Measurements from ENCODE around the gene TMEM121.

Gene TMEM121

GRCh38 chr14:105525326-105525725 lies 1.1 kb upstream of the TMEM121 start:
- in situ Hi-C loops (cut with HindIII; ENCODE audit: low pct_ligation_motif_present, low sequenced_read_pairs), result no loop called here
- Histone ChIP-seq H3K36me3 (replicated peaks) (no peaks in the 10 kb centered on the region), H3K27ac (no peak overlapping the region), H3K4me3 (ENCODE audit: low read depth, low read length) (no peak overlapping the region), H3K27me3 (replicated peaks) (no peaks in the 10 kb centered on the region)
- DNase-seq, result no peak
- TF ChIP-seq CTCF (IDR thresholded peaks at IDR 0.05; ENCODE audit: low read depth, low read length, missing control alignments), result no peak

DNA sequence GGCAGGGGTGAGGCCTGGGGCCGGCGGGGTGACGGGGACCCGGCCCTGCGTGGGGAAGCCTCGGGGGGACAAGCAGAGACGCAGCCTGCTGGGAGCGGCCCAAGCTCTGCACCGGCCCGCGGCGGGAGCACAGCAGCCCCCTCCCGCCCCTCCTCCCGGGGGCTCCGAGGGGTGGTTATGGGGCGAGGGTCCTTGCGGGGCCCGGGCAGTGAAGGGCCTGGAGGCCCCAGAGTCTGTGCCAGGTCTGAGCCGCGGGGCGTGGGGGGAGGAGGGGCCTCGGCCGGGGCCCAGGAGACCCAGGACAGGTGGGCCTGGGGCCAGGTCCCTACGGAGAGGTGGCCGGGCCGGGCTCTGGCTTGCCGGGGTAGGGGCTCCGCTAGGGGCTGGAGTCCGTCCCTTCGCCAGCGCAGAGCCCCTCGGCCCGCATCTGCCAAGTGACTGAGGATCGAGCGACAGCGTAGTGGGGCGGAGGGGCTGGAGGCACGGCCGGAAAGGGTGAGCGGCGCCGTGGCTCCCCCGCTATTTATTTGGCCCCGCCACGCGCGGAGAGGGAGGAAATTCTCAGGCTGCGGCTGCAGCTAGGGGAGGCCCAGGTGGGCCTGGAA lies 495 bp downstream of the TMEM121 start:
- H3K4me3 ChIP-seq (ENCODE audit: low read depth, low read length), result peak overlapping the region; percentile 44
- DNase-seq, result no peak
- in situ Hi-C loops (cut with HindIII; ENCODE audit: low pct_ligation_motif_present, low sequenced_read_pairs), result no loop called here

GRCh38 chr14:105527381-105527825 lies 1.0 kb downstream of the TMEM121 start:
- Histone ChIP-seq H3K36me3 (replicated peaks) (no peaks in the 10 kb centered on the region), H3K27ac (no peak overlapping the region), H3K27me3 (replicated peaks) (no peaks in the 10 kb centered on the region), H3K4me3 (ENCODE audit: low read depth, low read length) (peak overlapping the region; percentile 44)
- no peak for TF ChIP-seq CTCF (IDR thresholded peaks at IDR 0.05; ENCODE audit: low read depth, low read length, missing control alignments)
- DNase-seq, result no peak
- in situ Hi-C loops (cut with HindIII; ENCODE audit: low pct_ligation_motif_present, low sequenced_read_pairs), result no loop called here

More for the DNA sequence above, 495 bp downstream of the TMEM121 start:
- no peaks in the 10 kb centered on the region for H3K27me3 ChIP-seq (replicated peaks)
- H3K36me3 ChIP-seq (replicated peaks), result no peaks in the 10 kb centered on the region
- TF ChIP-seq CTCF (IDR thresholded peaks at IDR 0.05; ENCODE audit: low read depth, low read length, missing control alignments), result no peak
- no peak overlapping the region for H3K27ac ChIP-seq

DNA sequence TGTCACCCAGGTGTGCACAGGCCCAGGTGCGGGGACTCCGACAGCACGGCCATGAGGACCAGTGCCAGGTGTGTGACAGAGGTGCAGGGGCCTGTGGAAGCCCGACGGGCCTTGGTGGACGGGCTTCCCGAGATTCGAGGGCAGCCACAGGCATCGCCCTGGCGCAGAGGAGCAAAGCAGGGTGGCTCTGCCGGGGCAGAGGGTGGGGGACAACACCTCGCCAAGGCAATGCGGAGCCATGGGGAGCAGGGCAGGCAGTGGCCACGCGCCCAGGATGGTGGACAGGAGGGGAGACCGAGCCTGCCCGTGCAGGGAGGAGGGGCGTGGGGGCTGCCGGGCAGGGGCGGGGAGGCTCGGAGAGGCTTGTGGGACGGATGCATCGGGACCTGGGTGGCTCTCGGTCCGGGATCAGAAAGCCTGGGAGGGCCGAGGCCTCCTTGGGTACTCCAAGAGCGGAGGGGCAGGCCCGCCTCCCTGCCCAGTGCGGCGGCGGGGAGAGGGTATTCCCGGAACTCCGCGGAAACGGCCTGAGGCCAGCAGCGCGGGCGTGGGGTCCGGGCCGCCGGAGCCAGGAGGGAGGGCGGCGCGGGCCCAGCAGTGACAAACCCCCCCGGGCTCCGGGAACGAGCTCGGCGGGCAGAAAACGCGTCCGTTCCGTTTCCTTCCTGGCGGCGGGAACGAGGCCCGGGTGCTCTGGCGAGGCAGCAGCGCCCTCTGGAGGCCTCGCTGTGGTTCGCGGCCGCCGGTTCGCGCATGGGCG lies 1.6 kb downstream of the TMEM121 start:
- DNase-seq, result peak; percentile 37
- peak; percentile 71 for TF ChIP-seq CTCF (IDR thresholded peaks at IDR 0.05; ENCODE audit: low read depth, low read length, missing control alignments)
- H3K4me3 ChIP-seq (ENCODE audit: low read depth, low read length), result peak overlapping the region; percentile 49
- no peaks in the 10 kb centered on the region for H3K36me3 ChIP-seq (replicated peaks)
- H3K27me3 ChIP-seq (replicated peaks), result no peaks in the 10 kb centered on the region
- in situ Hi-C loops (cut with HindIII; ENCODE audit: low pct_ligation_motif_present, low sequenced_read_pairs), result no loop called here
- no peak overlapping the region for H3K27ac ChIP-seq

- no peak overlapping the region for H3K4me3 ChIP-seq (ENCODE audit: low read depth, low read length)
- no peaks in the 10 kb centered on the region for H3K36me3 ChIP-seq (replicated peaks)
- no peak for DNase-seq
- in situ Hi-C loops (cut with HindIII; ENCODE audit: low pct_ligation_motif_present, low sequenced_read_pairs), result no loop called here
- no peak overlapping the region for H3K27ac ChIP-seq
- no peak for TF ChIP-seq CTCF (IDR thresholded peaks at IDR 0.05; ENCODE audit: low read depth, low read length, missing control alignments)
- no peaks in the 10 kb centered on the region for H3K27me3 ChIP-seq (replicated peaks)
These were observed 2.4 kb downstream of the TMEM121 start for GRCh38 chr14:105528586-105529318.
